HEK293T (cell line): ENCODE results near the gene ZNF17.

Experiments used
- BHLHE40 ChIP-seq: fragments of 450-650 bp; IDR thresholded peaks from 2 replicates; pipeline ENCODE4 v1.6.1; 2016; ENCODE audit warnings: mild to moderate bottlenecking, moderate library complexity, borderline replicate concordance
- ELF4 ChIP-seq: fragments of 450-650 bp; IDR thresholded peaks from 2 replicates; pipeline ENCODE4 v1.6.1; 2017; ENCODE audit warnings: antibody characterized with exemption
- FOXA1 ChIP-seq: fragments of 450-650 bp; IDR thresholded peaks from 2 replicates; pipeline ENCODE4 v1.6.1; 2016; ENCODE audit warnings: mild to moderate bottlenecking
- FOXK2 ChIP-seq: fragments of 450-650 bp; IDR thresholded peaks from 2 replicates; pipeline ENCODE4 v1.6.1; 2016; ENCODE audit warnings: mild to moderate bottlenecking
- FOXM1 ChIP-seq: fragments of 450-650 bp; IDR thresholded peaks from 2 replicates; pipeline ENCODE4 v1.6.1; 2017; ENCODE audit warnings: mild to moderate bottlenecking, borderline replicate concordance
- HDGF ChIP-seq: fragments of 450-650 bp; IDR thresholded peaks from 2 replicates; pipeline ENCODE4 v1.6.1; 2017; ENCODE audit warnings: antibody characterized with exemption, borderline replicate concordance
- L3MBTL2 ChIP-seq: fragments of 450-650 bp; conservative IDR thresholded peaks from 2 replicates; pipeline ENCODE4 v1.6.1; 2016; ENCODE audit warnings: mild to moderate bottlenecking
- LEF1 ChIP-seq: fragments of 450-650 bp; IDR thresholded peaks from 2 replicates; pipeline ENCODE4 v1.6.1; 2017; ENCODE audit warnings: mild to moderate bottlenecking, borderline replicate concordance
- NFRKB ChIP-seq: fragments of 450-650 bp; IDR thresholded peaks from 2 replicates; pipeline ENCODE4 v1.6.1; 2016; ENCODE audit warnings: mild to moderate bottlenecking, moderate library complexity
- SP1 ChIP-seq: fragments of 450-650 bp; IDR thresholded peaks from 2 replicates; pipeline ENCODE4 v1.6.1; 2017
- SUZ12 ChIP-seq: fragments of 450-650 bp; IDR thresholded peaks from 2 replicates; pipeline ENCODE4 v1.6.1; 2016; ENCODE audit warnings: mild to moderate bottlenecking
- TARDBP ChIP-seq: fragments of 450-650 bp; IDR thresholded peaks from 2 replicates; pipeline ENCODE4 v1.6.1; 2016
- ZNF384 ChIP-seq: fragments of 450-650 bp; IDR thresholded peaks from 2 replicates; pipeline ENCODE4 v1.6.1; 2016

DNA sequence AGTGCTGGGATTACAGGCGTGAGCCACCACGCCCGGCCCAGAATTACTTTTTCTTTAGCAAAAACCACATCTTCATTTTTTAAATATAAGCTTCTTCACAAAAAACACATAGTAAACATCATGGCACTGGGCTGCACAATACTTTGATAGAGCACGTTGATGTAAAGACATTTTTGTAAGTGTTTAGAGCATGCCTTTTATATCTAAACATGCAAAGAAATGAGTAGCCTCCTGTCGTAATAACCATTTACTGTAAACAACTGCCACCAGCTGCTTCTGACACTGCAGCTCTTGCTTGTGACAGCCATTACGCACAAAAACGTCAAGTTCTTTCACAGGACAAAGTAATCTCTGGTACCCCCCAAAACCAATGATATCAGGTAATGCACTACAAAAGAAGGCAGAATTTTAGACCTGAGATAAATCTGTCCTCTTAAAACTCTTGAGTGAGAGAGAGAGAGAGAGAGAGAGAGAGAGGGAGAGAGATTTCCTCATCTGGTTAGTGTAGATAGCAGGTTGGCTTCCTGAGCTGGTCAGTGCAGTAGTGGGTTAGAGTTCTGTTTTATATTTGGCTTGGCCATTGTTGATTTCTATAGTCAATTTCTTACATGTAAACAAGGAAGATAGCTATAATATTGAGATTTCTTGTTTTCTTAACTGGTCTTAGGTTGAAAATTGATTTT, 28.0 kb upstream of the ZNF17 start:
- TF ChIP-seq FOXA1 = no peak
- no peak for TF ChIP-seq BHLHE40
- TF ChIP-seq TARDBP = no peak
- TF ChIP-seq FOXM1 = no peak
- no peak for TF ChIP-seq SUZ12
- TF ChIP-seq ELF4 = no peak
- no peak for TF ChIP-seq ZNF384
- no peak for TF ChIP-seq LEF1
- TF ChIP-seq FOXK2 = no peak
- TF ChIP-seq NFRKB = no peak
- no peak for TF ChIP-seq SP1
- no peak for TF ChIP-seq L3MBTL2
- no peak for TF ChIP-seq HDGF
